ENCODE measurements around the gene ARHGEF28.

ARHGEF28 gene

DNA sequence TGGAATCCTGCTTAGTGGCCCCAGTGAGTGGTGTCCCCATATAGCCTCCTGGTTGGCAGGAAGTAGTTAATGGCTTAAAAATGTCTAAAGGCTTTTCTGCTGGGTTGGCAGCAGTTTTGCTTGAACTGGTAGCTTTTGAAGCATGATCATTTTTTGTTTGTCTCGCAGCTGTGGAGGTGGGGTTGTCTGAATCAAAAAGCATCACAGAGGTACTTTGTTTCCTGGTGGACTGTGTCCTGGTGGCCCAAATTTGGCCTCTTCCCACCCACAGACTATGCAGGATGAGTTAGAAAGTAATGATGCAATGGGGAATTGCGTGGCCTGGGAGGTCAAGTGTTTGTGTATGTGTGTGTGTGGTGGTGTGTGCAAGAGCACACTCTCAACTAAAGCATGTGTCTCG, 322.7 kb downstream of the ARHGEF28 start:
- in situ Hi-C loops (cut with MboI; ENCODE audit: low sequenced_read_pairs), result no loop called here

DNA sequence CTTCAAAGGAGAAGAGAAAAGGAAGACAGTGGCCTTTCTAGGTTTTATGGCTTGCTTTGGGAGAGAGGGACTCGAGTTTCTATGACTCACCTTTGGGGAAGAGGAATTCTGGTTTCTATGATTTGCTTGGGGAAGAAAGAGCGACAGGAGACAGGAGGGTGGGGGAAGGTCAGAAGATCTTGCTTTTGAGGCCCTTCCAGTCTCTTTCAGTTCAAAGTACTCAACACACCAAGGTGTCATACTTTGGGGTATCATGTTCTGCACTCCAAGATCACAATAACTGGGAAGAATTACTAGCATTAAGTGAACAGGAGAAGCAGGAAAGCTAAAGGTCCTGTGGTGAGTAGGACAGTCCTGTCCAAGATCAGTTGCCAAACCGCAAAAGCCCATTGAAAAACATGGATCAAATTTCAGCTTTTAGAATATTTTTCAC, 324.5 kb downstream of the ARHGEF28 start:
- in situ Hi-C loops (cut with MboI; ENCODE audit: low sequenced_read_pairs), result no loop called here

DNA sequence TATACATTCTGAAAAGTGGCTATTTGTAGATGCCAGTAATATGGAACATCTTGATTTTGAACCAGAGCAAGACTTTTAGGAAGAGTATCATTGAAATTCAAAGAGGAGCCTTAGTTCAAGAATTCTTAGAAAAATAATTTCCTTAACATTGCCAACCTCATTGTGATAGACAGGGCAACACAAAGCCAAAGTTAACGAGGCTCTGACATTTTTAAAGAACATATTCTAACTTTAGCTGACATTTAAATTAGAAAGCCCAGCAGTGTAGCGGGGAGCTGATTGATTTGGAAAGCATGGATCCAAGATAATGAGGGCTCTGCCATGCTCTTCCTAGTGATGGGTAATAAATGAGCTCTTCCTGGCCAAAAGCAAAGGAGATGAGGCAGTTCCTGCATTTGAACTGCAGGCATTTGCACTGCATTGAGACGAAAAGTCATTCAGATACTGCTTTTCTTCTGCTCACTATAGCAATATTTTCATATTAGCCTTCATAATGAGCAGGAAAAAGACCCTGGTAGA, 325.0 kb downstream of the ARHGEF28 start:
- in situ Hi-C loops (cut with MboI; ENCODE audit: low sequenced_read_pairs), result no loop called here

GRCh38 chr5:73952872-73953271, 326.9 kb downstream of the ARHGEF28 start:
- in situ Hi-C loops (cut with MboI; ENCODE audit: low sequenced_read_pairs), result no loop called here

DNA sequence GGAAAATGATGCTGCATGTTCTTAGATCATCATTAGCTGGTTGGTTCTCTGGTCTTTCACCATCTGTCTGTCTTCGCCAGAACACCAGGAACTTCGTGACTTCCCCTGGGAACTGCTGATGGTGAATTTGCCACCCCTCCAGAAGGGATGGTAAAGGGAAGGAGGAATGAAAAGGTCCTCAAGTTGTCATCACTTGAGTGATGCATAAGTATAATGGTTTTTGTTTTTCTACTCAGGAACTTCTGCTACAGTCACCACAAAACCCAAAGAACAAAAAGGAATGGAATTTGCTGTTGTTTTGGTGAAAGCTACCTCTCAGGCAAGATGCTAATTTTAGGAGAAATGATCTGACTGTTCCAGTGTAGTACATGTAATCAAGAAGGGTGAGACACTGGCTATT, 328.4 kb downstream of the ARHGEF28 start:
- in situ Hi-C loops (cut with MboI; ENCODE audit: low sequenced_read_pairs), result no loop called here

GRCh38 chr5:73955271-73955846, 329.4 kb downstream of the ARHGEF28 start:
- in situ Hi-C loops (cut with MboI; ENCODE audit: low sequenced_read_pairs), result no loop called here

GRCh38 chr5:73957397-73958001, 331.5 kb downstream of the ARHGEF28 start:
- in situ Hi-C loops (cut with MboI; ENCODE audit: low sequenced_read_pairs), result no loop called here

- in situ Hi-C loops (cut with MboI; ENCODE audit: low sequenced_read_pairs), result no loop called here
Observed at GRCh38 chr5:73958037-73958436, 332.0 kb downstream of the ARHGEF28 start.

GRCh38 chr5:73960023-73960422, 334.0 kb downstream of the ARHGEF28 start:
- in situ Hi-C loops (cut with MboI; ENCODE audit: low sequenced_read_pairs), result no loop called here

GRCh38 chr5:73960426-73960825, 334.4 kb downstream of the ARHGEF28 start:
- in situ Hi-C loops (cut with MboI; ENCODE audit: low sequenced_read_pairs), result no loop called here

- in situ Hi-C loops (cut with MboI; ENCODE audit: low sequenced_read_pairs), result no loop called here
Observed at GRCh38 chr5:73962801-73963425, 336.9 kb downstream of the ARHGEF28 start.

DNA sequence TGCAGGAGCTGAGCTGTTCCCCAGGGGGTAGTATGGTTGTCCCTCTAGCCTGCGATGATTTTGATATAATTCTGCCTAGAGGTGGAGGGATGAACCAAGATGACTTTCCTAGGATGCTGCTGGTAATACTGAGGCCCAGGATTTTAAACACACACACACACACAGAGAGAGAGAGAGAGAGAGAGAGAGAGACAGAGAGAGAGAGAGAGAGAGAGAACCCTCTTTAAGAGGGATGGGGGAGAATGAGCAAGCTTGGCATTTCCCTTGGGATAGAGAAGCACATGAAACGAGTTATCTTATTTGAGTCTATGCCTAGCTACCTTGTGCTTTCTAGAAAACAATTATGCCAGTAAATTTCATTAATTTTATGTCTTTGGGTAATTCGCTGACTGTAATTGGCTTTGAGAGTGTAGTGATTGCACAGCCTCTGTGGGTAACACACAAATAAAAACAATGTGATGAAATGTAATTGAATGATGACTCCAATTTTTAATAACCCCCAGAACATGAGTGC, 338.4 kb downstream of the ARHGEF28 start:
- in situ Hi-C loops (cut with MboI; ENCODE audit: low sequenced_read_pairs), result no loop called here

DNA sequence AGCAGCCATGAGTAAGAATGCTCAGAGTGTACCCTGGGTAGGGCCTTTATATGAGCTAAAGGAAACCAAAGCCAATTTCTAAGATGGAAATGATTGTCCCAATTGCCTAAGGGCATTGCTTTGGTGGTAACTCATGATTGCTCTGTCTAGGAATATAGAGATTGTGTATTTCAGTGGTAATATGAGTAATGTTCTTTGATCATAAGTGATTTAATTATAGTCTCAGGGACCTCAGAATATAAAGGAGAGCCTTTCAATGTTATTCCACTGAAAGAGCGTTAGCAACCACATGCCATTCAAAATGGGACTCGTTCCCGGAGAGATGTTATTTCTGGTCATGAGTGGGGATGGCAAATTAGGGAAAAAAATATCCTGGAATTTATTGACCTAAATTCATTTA, 340.5 kb downstream of the ARHGEF28 start:
- in situ Hi-C loops (cut with MboI; ENCODE audit: low sequenced_read_pairs), result no loop called here

GRCh38 chr5:73967347-73967746, 341.4 kb downstream of the ARHGEF28 start:
- in situ Hi-C loops (cut with MboI; ENCODE audit: low sequenced_read_pairs), result no loop called here

DNA sequence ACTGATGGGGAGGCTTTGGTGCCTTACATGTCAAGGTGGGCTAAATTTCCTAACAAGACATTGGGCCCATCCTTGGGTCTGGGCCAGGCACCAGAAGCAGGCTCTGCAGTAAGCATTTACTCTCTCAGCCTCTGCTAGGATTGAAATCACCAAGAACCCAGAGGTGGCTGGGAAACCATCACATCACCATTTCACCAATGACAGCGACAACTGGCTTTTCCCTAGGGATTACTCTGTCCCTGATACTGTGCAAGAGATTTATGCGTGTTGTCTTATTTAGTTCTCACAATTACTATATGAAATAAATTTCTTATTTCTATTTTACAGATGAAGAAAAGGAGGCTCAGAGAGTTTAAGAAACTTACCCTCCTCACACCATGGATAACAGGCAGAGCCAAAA, 342.2 kb downstream of the ARHGEF28 start:
- in situ Hi-C loops (cut with MboI; ENCODE audit: low sequenced_read_pairs), result no loop called here

GRCh38 chr5:73968729-73969128, 342.7 kb downstream of the ARHGEF28 start:
- in situ Hi-C loops (cut with MboI; ENCODE audit: low sequenced_read_pairs), result no loop called here

- in situ Hi-C loops (cut with MboI; ENCODE audit: low sequenced_read_pairs), result no loop called here
Observed at GRCh38 chr5:73969195-73970036, 343.4 kb downstream of the ARHGEF28 start.

DNA sequence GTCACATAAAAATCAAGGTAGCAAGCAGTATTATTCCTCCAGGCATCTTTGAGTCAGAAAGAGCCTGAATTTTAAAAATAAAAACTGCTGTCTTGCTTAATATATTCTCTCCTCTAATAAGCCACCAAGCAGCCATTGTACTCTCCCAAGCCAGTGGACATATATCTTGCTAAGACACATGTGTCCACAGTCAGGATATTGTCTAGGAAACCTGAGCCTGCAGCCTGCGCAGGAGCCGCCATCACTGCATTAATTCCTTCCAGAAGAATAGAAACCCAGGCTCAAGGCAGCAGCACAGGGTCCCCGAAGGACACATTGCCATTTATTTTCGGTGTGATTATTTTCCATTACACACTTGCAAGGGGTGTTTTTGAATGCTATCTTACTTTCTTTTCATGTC, 345.3 kb downstream of the ARHGEF28 start:
- in situ Hi-C loops (cut with MboI; ENCODE audit: low sequenced_read_pairs), result no loop called here

DNA sequence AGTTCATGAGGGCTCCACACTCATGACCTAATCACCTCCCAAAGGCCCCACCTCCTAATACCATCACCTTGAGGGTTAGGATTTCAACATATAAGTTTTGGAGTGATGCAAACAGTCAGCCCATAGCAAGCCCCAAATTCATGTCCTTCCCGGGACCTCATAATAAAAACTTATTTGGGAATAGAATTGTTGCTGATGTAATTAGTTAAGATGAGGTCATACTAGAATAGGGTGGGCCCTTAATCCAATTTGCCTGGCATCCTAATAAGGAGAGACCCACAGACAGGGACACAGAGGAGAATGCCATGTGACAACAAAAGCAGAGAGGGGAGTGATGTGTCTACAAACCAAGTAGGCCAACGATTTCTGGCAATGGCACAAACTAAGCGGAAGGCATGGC, 347.1 kb downstream of the ARHGEF28 start:
- in situ Hi-C loops (cut with MboI; ENCODE audit: low sequenced_read_pairs), result no loop called here

DNA sequence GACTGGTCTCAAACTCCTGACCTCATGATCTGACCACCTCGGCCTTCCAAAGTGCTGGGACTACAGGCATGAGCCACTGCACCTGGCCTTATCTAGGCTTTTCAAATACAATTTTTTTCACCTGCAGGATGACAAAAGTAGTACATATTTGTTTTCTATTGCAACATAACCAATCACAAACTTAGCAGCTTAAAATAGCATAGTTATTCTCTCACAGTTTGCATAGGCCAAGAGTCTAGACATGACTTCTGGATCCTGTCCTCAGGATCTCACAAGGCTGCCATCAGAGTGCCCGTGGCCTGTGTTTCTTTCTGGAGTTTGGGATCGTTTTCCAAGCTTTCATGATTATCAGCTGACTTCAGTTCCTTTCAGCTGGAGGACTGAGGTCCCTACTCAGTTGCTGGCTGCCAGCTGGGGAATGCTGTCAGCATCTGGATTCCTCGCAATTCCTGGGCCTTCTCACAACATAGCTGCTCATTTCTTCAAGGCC, 348.9 kb downstream of the ARHGEF28 start:
- in situ Hi-C loops (cut with MboI; ENCODE audit: low sequenced_read_pairs), result no loop called here

GRCh38 chr5:73975845-73976244, 349.8 kb downstream of the ARHGEF28 start:
- in situ Hi-C loops (cut with MboI; ENCODE audit: low sequenced_read_pairs), result no loop called here

All from HL-60/S4 (cell line).